ENCODE data around the gene PTPN3.
"Not testable (repeated sequence)": the region's sequence is repeated elsewhere in the genome, so short reads cannot be mapped to it uniquely, and the experiment has no call there.

The PTPN3 gene

GRCh38 chr9:109346904-109347303, 151.2 kb downstream of the PTPN3 start:
- no peak for DNase-seq (ENCODE audit: low read depth in 3 of 3)

- no peak for DNase-seq (ENCODE audit: low read depth in 3 of 3)
These were observed 153.2 kb downstream of the PTPN3 start for GRCh38 chr9:109344866-109345265.

DNA sequence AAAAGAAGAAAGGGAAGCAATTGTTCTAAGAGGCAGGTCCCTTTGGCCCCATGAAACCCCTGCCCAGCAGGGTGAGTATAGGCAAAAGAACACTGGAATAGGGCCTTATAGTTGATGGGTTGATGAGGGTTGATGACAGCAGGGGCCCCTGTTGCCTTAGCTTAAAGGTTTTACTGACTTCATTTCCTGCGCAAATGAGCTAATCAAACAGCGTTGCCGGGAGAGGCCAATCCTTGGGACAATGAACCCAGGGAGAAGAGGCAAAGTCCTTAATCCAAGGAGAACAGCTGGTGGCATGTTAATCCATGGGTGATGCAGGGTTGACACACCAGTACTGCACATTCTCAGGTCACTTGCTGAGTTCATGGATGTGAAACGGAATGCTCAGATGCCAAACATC, 155.2 kb downstream of the PTPN3 start:
- DNase-seq (ENCODE audit: low read depth in 3 of 3) = no peak

DNA sequence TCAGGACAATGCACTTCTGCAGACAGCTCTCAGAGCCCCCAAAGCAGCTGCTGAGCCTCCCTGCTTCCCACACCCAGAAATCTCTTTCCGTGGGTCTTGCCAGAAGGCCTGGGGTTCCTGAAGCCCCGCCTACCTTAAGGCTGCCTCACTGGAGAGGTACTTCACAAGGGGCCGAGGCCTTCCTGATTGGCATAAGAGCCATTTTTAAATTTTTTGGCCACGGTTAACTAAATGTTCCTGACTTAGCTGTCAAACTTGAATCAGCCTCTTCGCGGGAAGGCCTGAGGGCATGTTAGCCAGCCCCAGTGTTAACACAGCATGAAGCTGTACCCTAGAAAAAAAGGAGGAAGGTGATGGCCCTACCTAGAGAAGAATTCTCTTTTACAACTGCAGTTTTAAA, 156.5 kb downstream of the PTPN3 start:
- DNase-seq (ENCODE audit: low read depth in 3 of 3) = no peak

GRCh38 chr9:109340979-109341378, 157.1 kb downstream of the PTPN3 start:
- DNase-seq (ENCODE audit: low read depth in 3 of 3) = not testable (repeated sequence)

GRCh38 chr9:109336409-109336808, 161.7 kb downstream of the PTPN3 start:
- DNase-seq (ENCODE audit: low read depth in 3 of 3) = no peak

GRCh38 chr9:109335929-109336328, 162.2 kb downstream of the PTPN3 start:
- DNase-seq (ENCODE audit: low read depth in 3 of 3) = no peak

GRCh38 chr9:109335121-109335520, 163.0 kb downstream of the PTPN3 start:
- no peak for DNase-seq (ENCODE audit: low read depth in 3 of 3)

DNA sequence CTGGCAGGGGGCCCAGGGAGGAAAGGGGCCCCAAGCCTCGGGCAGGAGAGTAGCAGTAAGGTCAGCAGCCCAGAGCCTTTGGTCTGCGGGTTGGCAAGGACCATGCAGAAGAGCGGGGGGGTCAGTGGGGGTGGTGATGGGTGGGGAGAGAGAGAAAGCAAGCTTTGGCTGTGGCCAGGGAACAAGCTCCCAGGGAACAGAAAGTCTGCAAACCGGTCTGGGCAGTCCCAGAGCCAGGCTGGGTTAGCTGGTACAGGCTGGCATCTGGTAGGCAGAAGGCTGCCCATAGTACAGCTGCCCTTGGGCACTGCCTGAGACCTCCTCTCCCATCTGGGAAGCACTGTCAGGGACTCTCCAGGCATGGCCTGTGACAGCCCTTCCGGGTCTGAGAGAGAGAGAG, 166.8 kb downstream of the PTPN3 start:
- no peak for DNase-seq (ENCODE audit: low read depth in 3 of 3)

DNA sequence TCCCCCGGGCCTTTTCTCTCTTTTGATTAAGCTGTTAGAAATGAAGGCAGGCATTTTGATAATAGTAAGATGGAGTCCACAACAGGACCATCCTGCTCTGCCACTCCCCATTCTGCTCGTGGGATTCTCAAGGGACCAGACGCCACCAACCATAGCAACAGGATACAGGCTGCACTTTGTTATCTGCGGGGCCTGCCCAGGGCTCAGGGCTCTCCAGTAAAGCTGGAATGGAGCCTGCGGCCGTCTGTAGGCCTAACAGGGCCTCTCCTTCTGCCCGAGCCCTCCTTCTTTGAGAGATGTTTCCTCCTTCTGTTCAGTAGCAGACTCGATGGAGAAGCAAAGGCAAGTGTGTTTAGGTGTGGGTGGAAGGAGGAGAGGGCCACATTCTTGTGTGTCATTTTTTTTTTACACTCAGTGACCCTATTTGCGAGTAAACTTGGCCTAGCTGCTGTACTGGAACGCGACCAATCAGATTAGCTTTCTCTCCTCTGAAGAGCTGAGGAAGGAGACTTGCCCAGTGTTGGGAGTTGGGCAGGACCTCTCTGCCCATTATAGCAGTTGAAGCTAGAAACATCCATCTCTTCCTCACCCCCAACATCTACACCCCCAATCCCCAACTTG, 168.4 kb downstream of the PTPN3 start:
- DNase-seq (ENCODE audit: low read depth in 3 of 3) = no peak

DNA sequence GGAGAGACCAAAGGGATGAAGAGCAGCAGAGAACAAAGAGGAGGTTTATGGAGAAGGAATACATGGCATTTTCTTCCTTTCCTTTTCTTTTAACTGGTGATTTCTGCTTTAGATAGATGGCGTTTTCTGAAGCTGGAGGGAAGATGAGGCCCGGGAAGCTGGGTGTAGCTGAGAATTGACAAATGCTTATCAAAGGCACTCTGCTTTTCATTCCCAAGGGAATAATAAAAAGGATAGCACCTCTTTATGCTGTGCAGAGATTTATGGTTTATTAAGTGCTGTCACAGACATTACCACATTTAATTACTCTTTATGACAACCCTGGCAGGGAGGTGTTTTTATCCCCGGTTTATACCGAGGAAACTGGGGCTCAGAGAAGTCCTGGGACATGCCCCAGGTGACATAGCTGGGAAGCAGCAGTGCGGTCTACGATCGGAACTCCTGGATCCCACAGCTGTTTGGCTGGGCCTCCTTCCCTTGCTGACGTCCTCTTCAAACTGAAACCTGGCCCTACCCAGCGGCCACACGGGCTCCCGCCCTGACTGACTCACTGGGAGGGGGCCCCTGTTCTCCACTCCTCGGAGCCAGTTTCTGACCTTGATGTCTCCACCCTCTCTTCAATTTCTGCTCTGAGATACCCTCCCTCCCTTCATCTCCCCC, 169.0 kb downstream of the PTPN3 start:
- no peak for DNase-seq (ENCODE audit: low read depth in 3 of 3)

Measured in stimulated activated CD4-positive, alpha-beta T cell treated with anti-CD3 and anti-CD28 coated beads, TNF-alpha, amount 100 ng/mL, for 48 hours (primary cell).